H9 (cell line): ENCODE data around the gene F7. TPM values are rescaled to one million over a fixed set of nuclear protein-coding genes. Genes with fewer than 3 reads are reported as not detected.

ENCODE experiments used
- DNase-seq: peaks from one replicate; pipeline ENCODE4 v3.0.0-alpha.2; 2017
- H2AFZ ChIP-seq: one replicate; pipeline ENCODE4 v1.6.1; 2013; ENCODE audit warnings: mild to moderate bottlenecking, low read length, control low read depth, moderate library complexity
- H2AK5ac ChIP-seq: 2 replicates; pipeline ENCODE4 v1.6.1; 2013; ENCODE audit warnings: low read length, control low read depth, mixed read lengths; ENCODE audit not compliant: insufficient read length
- H2BK120ac ChIP-seq: one replicate; pipeline ENCODE4 v1.6.1; 2013; ENCODE audit warnings: low read depth, mild to moderate bottlenecking, low read length, control low read depth, inconsistent platforms; ENCODE audit not compliant: poor library complexity, severe bottlenecking
- H2BK12ac ChIP-seq: 2 replicates; pipeline ENCODE4 v1.6.1; 2013; ENCODE audit warnings: low read length, control low read depth, mixed read lengths, low read depth; ENCODE audit not compliant: insufficient read length
- H2BK15ac ChIP-seq: 2 replicates; pipeline ENCODE4 v1.6.1; 2013; ENCODE audit warnings: low read depth, low read length, control low read depth
- H2BK20ac ChIP-seq: one replicate; pipeline ENCODE4 v1.6.1; 2013; ENCODE audit warnings: low read depth, mild to moderate bottlenecking, low read length, control low read depth, inconsistent platforms; ENCODE audit not compliant: poor library complexity, severe bottlenecking
- H2BK5ac ChIP-seq: 2 replicates; pipeline ENCODE4 v1.6.1; 2013; ENCODE audit warnings: low read length, control low read depth, mixed read lengths; ENCODE audit not compliant: insufficient read length
- H3K14ac ChIP-seq: 2 replicates; pipeline ENCODE4 v1.6.1; 2013; ENCODE audit warnings: low read length, control low read depth; ENCODE audit not compliant: insufficient read depth
- H3K18ac ChIP-seq: 2 replicates; pipeline ENCODE4 v1.6.1; 2013; ENCODE audit warnings: low read depth, mild to moderate bottlenecking, mixed read lengths, low read length, control low read depth; ENCODE audit not compliant: insufficient read length
- H3K23ac ChIP-seq: 2 replicates; pipeline ENCODE4 v1.6.1; 2013; ENCODE audit warnings: low read length, control low read depth, mixed read lengths, low read depth; ENCODE audit not compliant: insufficient read length
- H3K23me2 ChIP-seq: 2 replicates; pipeline ENCODE4 v1.6.1; 2013; ENCODE audit warnings: low read depth, mild to moderate bottlenecking, mixed read lengths, low read length, control low read depth; ENCODE audit not compliant: insufficient read length, poor library complexity, severe bottlenecking
- H3K27ac ChIP-seq: 2 replicates; pipeline ENCODE4 v1.5.1; 2013; ENCODE audit warnings: low read length, control low read depth, mixed read lengths, low read depth; ENCODE audit not compliant: insufficient read length
- H3K27me3 ChIP-seq: 2 replicates; pipeline ENCODE4 v1.6.1; 2013; ENCODE audit warnings: low read length, control low read depth, inconsistent platforms; ENCODE audit not compliant: insufficient read depth
- H3K4ac ChIP-seq: 2 replicates; pipeline ENCODE4 v1.6.1; 2013; ENCODE audit warnings: low read depth, mild to moderate bottlenecking, control low read depth, inconsistent platforms, low read length, moderate library complexity
- H3K4me1 ChIP-seq: 2 replicates; pipeline ENCODE4 v1.6.1; 2013; ENCODE audit warnings: low read length, control low read depth, inconsistent platforms; ENCODE audit not compliant: insufficient read depth
- H3K4me2 ChIP-seq: 2 replicates; pipeline ENCODE4 v1.6.1; 2013; ENCODE audit warnings: low read length, control low read depth, mixed read lengths; ENCODE audit not compliant: insufficient read length, insufficient read depth
- H3K56ac ChIP-seq: 2 replicates; pipeline ENCODE4 v1.6.1; 2013; ENCODE audit warnings: low read depth, mild to moderate bottlenecking, mixed read lengths, low read length, control low read depth; ENCODE audit not compliant: insufficient read length
- H3K79me1 ChIP-seq: 2 replicates; pipeline ENCODE4 v1.6.1; 2013; ENCODE audit warnings: low read depth, mild to moderate bottlenecking, moderate library complexity, low read length, control low read depth, inconsistent platforms; ENCODE audit not compliant: insufficient read depth, poor library complexity, severe bottlenecking
- H3K79me2 ChIP-seq: 2 replicates; pipeline ENCODE4 v1.6.1; 2013; ENCODE audit warnings: low read length, control low read depth, inconsistent platforms; ENCODE audit not compliant: insufficient read depth
- H3K9ac ChIP-seq: 2 replicates; pipeline ENCODE4 v1.6.1; 2013; ENCODE audit warnings: low read length, control low read depth, mixed read lengths; ENCODE audit not compliant: insufficient read length; ENCODE audit errors: extremely low read depth
- H3K9me3 ChIP-seq: one replicate; pipeline ENCODE4 v1.6.1; 2013; ENCODE audit warnings: low read depth, low read length, inconsistent platforms; ENCODE audit not compliant: control insufficient read depth
- H3T11ph ChIP-seq: one replicate; pipeline ENCODE4 v1.6.1; 2013; ENCODE audit warnings: mild to moderate bottlenecking, low read length, control low read depth, inconsistent platforms
- H4K20me1 ChIP-seq: one replicate; pipeline ENCODE4 v1.6.1; 2013; ENCODE audit not compliant: control insufficient read depth, insufficient read length, insufficient read depth
- H4K5ac ChIP-seq: 2 replicates; pipeline ENCODE4 v1.6.1; 2013; ENCODE audit warnings: low read depth, mild to moderate bottlenecking, mixed read lengths, low read length, control low read depth; ENCODE audit not compliant: insufficient read length
- H4K8ac ChIP-seq: replicated peaks from 2 replicates; pipeline ENCODE4 v1.6.1; 2013; ENCODE audit warnings: low read length, control low read depth, mixed read lengths, low read depth; ENCODE audit not compliant: insufficient read length
- H4K91ac ChIP-seq: 2 replicates; pipeline ENCODE4 v1.6.1; 2013; ENCODE audit warnings: low read depth, mild to moderate bottlenecking, moderate library complexity, mixed read lengths, low read length, control low read depth; ENCODE audit not compliant: insufficient read length
- H3K27ac Mint-ChIP-seq, 3 experiments: 2 replicates in 2 of 3; 3 replicates in 1 of 3; pipeline ENCODE4 v1.8.0; 2020 to 2021; ENCODE audit warnings: mixed read lengths in 3 of 3, mild to moderate bottlenecking in 1 of 3, moderate library complexity in 1 of 3
- H3K27me3 Mint-ChIP-seq: 2 replicates; pipeline ENCODE4 v1.8.0; 2021; ENCODE audit warnings: low read depth, mild to moderate bottlenecking, moderate library complexity, mixed read lengths
- H3K36me3 Mint-ChIP-seq, 3 experiments: 2 replicates in 2 of 3; 3 replicates in 1 of 3; pipeline ENCODE4 v1.8.0; 2020 to 2021; ENCODE audit warnings: low read depth in 3 of 3, mixed read lengths in 3 of 3; ENCODE audit not compliant: insufficient read depth in 1 of 3
- H3K4me1 Mint-ChIP-seq, 2 experiments: 2 replicates each; pipeline ENCODE4 v1.8.0; 2020; ENCODE audit warnings: mixed read lengths in 2 of 2
- H3K4me3 Mint-ChIP-seq, 2 experiments: 2 replicates in 1 of 2; 3 replicates in 1 of 2; pipeline ENCODE4 v1.8.0; 2020 to 2021; ENCODE audit warnings: mild to moderate bottlenecking in 2 of 2, mixed read lengths in 2 of 2, moderate library complexity in 1 of 2
- H3K9me3 Mint-ChIP-seq, 2 experiments: 2 replicates in 1 of 2; 3 replicates in 1 of 2; pipeline ENCODE4 v1.8.0; 2020; ENCODE audit warnings: mild to moderate bottlenecking in 2 of 2, mixed read lengths in 2 of 2, moderate library complexity in 1 of 2
- CTCF ChIP-seq: fragments of 200-600 bp; sonication (generic); conservative IDR thresholded peaks from 3 replicates; pipeline ENCODE4 v1.8.0; 2021; ENCODE audit warnings: antibody characterized with exemption, mild to moderate bottlenecking
- WGBS: extraction: QIAGEN DNeasy Blood & Tissue Kit; methylation state at CpG from one replicate; pipeline ENCODE4 v1.1.7; 2013; ENCODE audit warnings: missing lambda C conversion rate, low lambda C conversion rate, mixed read lengths; ENCODE audit not compliant: insufficient read length; ENCODE audit errors: extremely low coverage; 5-methylcytosine and 5-hydroxymethylcytosine counted together
- total RNA-seq: library from RNA; stranded (reverse); gene quantifications from 2 replicates; pipeline ENCODE4 v1.2.1, GENCODE V29; 2021

The F7 gene
- total RNA-seq, 1 experiment from 2014 or later: 0.81 TPM

- Histone ChIP-seq H3K27ac (no peak overlapping the region), H3K18ac (no peak overlapping the region), H4K8ac (no peak overlapping the region), H3K79me2 (no peaks in the 10 kb centered on the region), H3K14ac (no peak overlapping the region), H3K9ac (no peak overlapping the region), H3K4ac (no peak overlapping the region), H2BK120ac (no peak overlapping the region), H2BK12ac (no peak overlapping the region), H3K4me2 (no peak overlapping the region), H3K27me3 (no peaks in the 10 kb centered on the region), H4K91ac (no peak overlapping the region), H3K79me1 (no peaks in the 10 kb centered on the region), H2AK5ac (no peak overlapping the region), H2BK5ac (no peak overlapping the region), H3K23ac (no peak overlapping the region), H2BK15ac (no peak overlapping the region), H3K9me3 (no peaks in the 10 kb centered on the region), H4K20me1 (no peaks in the 10 kb centered on the region), H2AFZ (no peak overlapping the region), H4K5ac (no peak overlapping the region), H2BK20ac (no peak overlapping the region), H3K4me1 (no peaks in the 10 kb centered on the region), H3K23me2 (no peaks in the 10 kb centered on the region), H3K56ac (no peak overlapping the region), H3T11ph (no peak overlapping the region)
- Mint-ChIP-seq H3K27ac (no peak overlapping the region), H3K36me3 (no peaks in the 10 kb centered on the region), H3K27me3 (peaks cover 3% of the 10 kb centered on the region; the same call in 1 of the 2 replicates), H3K4me3 (no peak overlapping the region), H3K4me1 (peaks cover 0 to 7% of the 10 kb centered on the region in 2 experiments; a peak in 3 of 4 replicates), H3K9me3 (no peaks in the 10 kb centered on the region)
- no peak for DNase-seq
- TF ChIP-seq CTCF: no peak
- whole genome bisulfite sequencing: no CpG with 5 or more reads among the region's 12 CpGs
Measured at GRCh38 chr13:113144255-113144629, 38.7 kb downstream of the F7 start.
